HG02884 (cell line): Measurements from ENCODE around the gene SULT1A3.
"Not testable (repeated sequence)": the region's sequence is repeated elsewhere in the genome, so short reads cannot be mapped to it uniquely, and the experiment has no call there.

Experiments used
- ATAC-seq: cut with Tn5 transposase; IDR thresholded peaks from one replicate; pipeline ENCODE4 v1.9.1; 2021; ENCODE audit warnings: mild to moderate bottlenecking, moderate library complexity; ENCODE audit not compliant: unreplicated experiment

The SULT1A3 gene

DNA sequence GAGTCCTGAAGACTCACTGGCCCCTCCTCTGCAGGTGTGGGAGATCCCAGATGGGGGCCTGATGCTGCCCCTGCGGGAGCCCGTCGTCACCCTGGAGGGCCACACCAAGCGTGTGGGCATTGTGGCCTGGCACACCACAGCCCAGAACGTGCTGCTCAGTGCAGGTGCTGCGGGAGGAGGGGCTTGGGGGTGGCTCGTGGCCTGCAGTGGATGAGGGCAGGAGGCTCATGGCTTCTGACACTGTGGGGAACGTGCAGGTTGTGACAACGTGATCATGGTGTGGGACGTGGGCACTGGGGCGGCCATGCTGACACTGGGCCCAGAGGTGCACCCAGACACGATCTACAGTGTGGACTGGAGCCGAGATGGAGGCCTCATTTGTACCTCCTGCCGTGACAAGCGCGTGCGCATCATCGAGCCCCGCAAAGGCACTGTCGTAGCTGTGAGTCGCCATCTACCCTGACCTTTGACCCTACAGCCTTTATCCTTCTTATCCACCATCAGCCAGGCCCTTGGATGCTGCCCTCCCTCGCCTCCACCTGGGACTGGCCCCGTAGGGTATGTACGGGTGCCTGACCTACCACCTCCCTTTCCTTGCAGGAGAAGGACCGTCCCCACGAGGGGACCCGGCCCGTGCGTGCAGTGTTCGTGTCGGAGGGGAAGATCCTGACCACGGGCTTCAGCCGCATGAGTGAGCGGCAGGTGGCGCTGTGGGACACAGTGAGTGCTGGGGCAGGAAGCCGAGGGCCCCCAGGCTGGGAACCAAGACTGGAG is 12.1 kb upstream of the SULT1A3 start:
- ATAC-seq = no peak

GRCh38 chr16:30187556-30187865 is 11.5 kb upstream of the SULT1A3 start:
- ATAC-seq = no peak

DNA sequence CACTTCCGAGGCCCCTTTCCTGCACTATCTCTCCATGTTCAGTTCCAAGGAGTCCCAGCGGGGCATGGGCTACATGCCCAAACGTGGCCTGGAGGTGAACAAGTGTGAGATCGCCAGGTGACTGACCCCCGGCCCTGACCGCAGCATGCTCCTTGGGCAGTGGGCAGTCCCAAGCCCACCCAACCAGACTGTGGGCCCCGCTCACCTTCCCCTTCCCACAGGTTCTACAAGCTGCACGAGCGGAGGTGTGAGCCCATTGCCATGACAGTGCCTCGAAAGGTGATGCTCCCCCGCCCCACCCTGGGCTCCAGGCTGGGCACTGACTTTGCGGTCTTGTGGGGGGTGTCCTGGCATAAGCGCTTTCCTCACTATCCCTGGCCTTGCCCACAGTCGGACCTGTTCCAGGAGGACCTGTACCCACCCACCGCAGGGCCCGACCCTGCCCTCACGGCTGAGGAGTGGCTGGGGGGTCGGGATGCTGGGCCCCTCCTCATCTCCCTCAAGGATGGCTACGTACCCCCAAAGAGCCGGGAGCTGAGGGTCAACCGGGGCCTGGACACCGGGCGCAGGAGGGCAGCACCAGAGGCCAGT is 11.0 kb upstream of the SULT1A3 start:
- ATAC-seq = no peak

DNA sequence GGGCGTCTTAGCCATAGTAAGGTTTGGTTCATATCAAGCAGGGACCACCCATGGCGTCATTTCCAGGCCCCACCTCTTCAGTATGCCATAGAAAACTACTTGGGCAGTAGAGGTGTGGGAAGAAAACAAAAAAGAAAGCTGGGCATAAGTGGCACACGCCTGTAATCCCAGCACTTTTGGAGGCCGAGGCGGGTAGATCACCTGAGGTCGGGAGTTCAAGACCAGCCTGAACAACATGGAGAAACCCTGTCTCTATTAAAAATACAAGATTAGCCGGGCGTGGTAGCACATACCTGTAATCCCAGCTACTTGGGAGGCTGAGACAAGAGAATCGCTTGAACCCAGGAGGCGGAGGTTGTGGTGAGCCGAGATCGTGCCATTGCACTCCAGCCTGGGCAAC is 7.9 kb upstream of the SULT1A3 start:
- ATAC-seq = not testable (repeated sequence)

- ATAC-seq = peak; percentile 7
Observed at GRCh38 chr16:30193098-30193497, 6.0 kb upstream of the SULT1A3 start.

- ATAC-seq = peak; percentile 86
Observed at GRCh38 chr16:30193615-30194014, 5.4 kb upstream of the SULT1A3 start, which contains the start of the genes BOLA2B and SLX1A. TSS of gene BOLA2B (minus strand) at chr16:30193666. CDS start at chr16:30193595, 71 bp downstream. TSS of gene SLX1A (plus strand) at chr16:30193875. CDS start at chr16:30194085, 210 bp downstream.

GRCh38 chr16:30194172-30194925 is 4.7 kb upstream of the SULT1A3 start:
- ATAC-seq = peak; percentile 54

DNA sequence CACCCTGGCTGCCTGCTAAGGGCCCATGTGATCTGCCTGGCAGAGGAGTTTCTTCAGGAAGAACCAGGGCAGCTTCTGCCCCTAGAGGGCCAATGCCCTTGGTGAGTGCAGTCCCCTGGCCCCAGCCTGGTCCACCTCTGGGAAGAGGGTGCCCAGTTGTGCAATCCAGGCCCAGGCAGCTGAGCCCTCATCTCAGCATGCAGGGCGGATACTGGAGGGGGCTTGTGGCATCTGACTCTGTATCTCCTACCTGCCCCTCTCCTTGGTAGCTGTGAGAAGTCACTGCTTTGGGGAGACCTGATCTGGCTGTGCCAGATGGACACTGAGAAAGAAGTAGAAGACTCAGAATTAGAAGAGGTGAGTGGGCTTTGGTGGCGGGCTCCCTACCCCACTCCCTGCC is 2.1 kb upstream of the SULT1A3 start:
- ATAC-seq = not testable (repeated sequence)

DNA sequence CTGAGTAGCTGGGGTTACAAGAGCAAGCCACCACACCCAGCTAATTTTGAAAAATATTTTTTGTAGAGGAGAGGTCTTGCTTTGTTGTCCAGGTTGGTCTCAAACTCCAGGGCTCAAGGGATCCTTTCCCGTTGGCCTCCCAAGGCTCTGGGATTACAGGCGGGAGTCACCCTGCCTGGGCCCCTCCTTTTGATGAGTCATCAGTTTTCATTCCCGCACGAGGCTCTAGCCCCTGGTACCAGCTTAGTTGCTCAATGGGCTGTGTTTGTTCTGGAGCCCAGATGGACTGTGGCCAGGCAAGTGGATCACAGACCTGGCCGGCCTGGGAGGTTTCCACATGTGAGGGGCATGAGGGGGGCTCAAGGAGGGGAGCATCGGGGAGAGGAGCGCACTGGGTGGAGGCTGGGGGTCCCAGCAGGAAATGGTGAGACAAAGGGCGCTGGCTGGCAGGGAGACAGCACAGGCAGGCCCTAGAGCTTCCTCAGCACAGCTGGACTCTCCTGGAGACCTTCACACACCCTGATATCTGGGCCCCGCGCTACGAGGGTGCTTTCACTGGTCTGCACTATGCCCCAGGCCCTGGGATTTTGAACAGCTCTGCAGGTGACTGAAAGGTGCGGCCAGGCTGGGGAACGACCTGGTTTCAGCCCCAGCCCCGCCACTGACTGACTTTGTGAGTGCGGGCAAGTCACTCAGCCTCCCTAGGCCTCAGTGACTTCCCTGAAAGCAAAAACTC is 721 bp downstream of the SULT1A3 start:
- ATAC-seq = not testable (repeated sequence)

DNA sequence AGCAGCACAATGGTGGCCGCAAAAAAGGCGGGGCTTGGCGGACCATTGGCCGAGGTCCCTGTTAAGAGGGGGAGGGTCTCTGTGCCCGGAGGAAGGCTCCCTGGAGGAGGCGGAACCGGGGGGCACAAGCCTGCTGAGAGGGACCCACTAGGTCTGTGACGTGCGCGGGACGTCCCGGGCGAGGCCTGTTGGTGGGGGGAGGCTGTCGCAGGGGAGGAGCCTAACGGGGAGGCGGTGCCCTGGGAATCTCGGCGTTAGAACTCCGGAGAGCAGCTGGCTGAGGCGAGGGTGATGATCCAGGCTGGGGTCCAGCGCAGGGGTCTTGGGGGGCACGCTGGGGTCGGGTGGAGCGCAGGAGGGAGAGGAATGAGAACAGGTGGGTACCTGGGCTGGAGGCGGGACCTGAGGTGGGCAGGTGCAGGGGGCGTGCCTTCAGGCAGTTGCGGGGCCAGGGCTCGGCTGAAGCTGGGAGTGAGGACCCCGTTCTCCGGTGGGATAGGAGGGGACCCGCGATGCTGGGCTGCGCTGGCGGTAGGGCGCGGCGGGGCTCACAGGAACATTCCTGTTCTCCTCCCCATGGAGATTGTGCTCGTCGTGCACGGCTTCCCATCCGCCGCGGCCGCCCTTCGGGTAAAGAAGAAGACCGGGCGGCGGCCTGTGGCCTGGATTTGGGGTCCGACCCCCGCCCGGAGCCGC is 6.6 kb downstream of the SULT1A3 start:
- ATAC-seq = not testable (repeated sequence)

GRCh38 chr16:30206252-30206651 is 7.2 kb downstream of the SULT1A3 start:
- ATAC-seq = not testable (repeated sequence)

DNA sequence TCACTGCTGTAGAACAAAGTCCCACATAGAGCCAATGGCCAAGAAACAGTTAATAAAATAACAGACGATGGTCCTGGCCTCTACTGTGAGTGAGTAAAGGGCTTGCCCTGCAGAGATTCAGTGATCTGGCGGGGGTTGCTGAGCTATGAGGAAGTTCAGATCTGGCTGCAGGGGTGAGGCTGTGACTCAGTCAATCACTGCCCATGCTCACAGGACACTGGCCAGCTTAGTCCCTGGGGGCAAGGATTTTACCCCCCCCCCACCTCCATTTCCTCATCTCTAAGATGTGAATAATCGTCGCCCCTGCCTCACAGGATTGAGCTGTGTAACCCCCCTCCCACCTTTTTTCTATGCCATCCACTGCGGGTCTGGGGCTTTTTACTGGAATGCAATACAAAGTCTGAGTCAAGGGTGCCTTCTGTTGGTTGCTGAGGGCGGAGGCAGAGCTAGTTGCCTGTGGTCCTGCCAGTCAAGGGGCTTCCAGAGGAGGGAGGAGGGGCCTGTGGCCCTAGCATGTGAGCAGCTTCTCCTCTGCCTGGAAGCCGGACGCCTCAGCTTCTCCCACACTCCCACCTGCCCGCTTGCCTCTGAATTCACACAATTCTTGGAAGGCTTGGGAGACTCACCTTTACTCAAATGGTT is 8.1 kb downstream of the SULT1A3 start:
- ATAC-seq = not testable (repeated sequence)

- ATAC-seq = not testable (repeated sequence)
Observed at GRCh38 chr16:30209032-30209431, 10.0 kb downstream of the SULT1A3 start.

DNA sequence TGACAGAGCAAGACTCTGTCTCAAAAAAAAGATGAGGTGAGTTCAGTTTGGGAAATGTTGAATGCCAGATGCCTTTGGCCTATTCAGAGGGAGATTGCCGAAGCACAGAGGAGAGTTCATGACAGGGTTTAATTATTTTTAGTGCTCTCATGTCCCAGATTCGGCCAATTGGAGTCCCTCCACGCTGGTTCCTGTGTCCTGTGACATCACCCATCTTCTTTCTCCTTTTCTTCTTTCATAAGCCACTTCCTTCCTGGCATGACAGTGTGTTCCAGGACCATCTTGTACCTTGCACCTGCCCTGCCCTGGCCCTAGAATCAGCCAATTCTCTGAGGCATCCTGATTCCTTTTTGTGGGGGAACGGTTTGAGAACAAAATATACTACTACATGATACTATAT is 12.4 kb downstream of the SULT1A3 start:
- not testable (repeated sequence) for ATAC-seq

GRCh38 chr16:30217082-30217481 is 18.0 kb downstream of the SULT1A3 start:
- ATAC-seq = not testable (repeated sequence)

DNA sequence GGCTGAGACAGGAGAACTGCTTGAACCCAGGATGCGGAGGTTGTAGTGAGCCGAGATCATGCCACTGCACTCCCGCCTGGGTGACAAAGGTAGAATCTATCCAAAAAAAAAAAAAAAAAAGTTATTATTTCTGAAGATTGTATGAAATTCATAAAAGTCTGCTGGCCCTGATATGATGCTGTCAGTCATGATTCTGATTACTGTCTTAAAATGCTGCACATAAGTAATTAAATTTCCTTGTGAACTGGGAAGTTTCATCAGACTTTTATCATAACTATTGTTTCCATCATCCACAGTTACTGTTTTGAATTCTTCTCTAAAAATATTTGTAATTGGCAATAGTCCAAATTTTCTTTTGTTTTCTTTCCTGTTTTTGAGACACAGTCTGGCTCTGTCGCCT is 49.3 kb downstream of the SULT1A3 start, which contains the start of gene NPIPB13:
TSS of gene NPIPB13 (minus strand) at position 101 of the 400 bp plus-strand sequence. CDS start 2,906 bp downstream, outside the sequence.
- not testable (repeated sequence) for ATAC-seq
